Hepatocyte (in vitro differentiated cells): ENCODE measurements around the gene ZNF793. TPM values are rescaled to one million over a fixed set of nuclear protein-coding genes. Genes with fewer than 3 reads are reported as not detected.

Experiments
- DNase-seq: peaks from one replicate; pipeline ENCODE4 v3.0.0-alpha.2; 2016; ENCODE audit warnings: low spot score
- H2AFZ ChIP-seq: fragments of 200-600 bp; sonication (generic); 2 replicates; pipeline ENCODE4 v1.6.0; 2016; ENCODE audit warnings: antibody characterized with exemption, mild to moderate bottlenecking
- H3K27ac ChIP-seq: fragments of 200-600 bp; sonication (generic); 2 replicates; pipeline ENCODE4 v1.5.1; 2016; ENCODE audit warnings: mild to moderate bottlenecking
- H3K27me3 ChIP-seq: fragments of 200-600 bp; sonication (generic); 2 replicates; pipeline ENCODE4 v1.6.1; 2016
- H3K36me3 ChIP-seq: fragments of 200-600 bp; sonication (generic); replicated peaks from 2 replicates; pipeline ENCODE4 v1.5.1; 2016; ENCODE audit warnings: low read depth; ENCODE audit not compliant: insufficient read depth
- H3K4me1 ChIP-seq: fragments of 200-600 bp; sonication (generic); 2 replicates; pipeline ENCODE4 v1.5.1; 2016; ENCODE audit warnings: mild to moderate bottlenecking, moderate library complexity; ENCODE audit not compliant: insufficient read depth
- H3K4me2 ChIP-seq: fragments of 200-600 bp; sonication (generic); 2 replicates; pipeline ENCODE4 v1.6.0; 2016
- H3K4me3 ChIP-seq: fragments of 200-600 bp; sonication (generic); 2 replicates; pipeline ENCODE4 v1.5.1; 2016; ENCODE audit warnings: mild to moderate bottlenecking
- H3K79me2 ChIP-seq: fragments of 200-600 bp; sonication (generic); 2 replicates; pipeline ENCODE4 v1.6.0; 2017; ENCODE audit warnings: mild to moderate bottlenecking
- H3K9me2 ChIP-seq: fragments of 200-600 bp; sonication (generic); replicated peaks from 2 replicates; pipeline ENCODE4 v1.6.0; 2017; ENCODE audit warnings: mild to moderate bottlenecking; ENCODE audit not compliant: insufficient read depth
- H3K9me3 ChIP-seq: fragments of 200-600 bp; sonication (generic); 2 replicates; pipeline ENCODE4 v1.5.1; 2016; ENCODE audit warnings: low read depth, mild to moderate bottlenecking
- H4K20me1 ChIP-seq: fragments of 200-600 bp; sonication (generic); 2 replicates; pipeline ENCODE4 v1.6.0; 2016; ENCODE audit warnings: mild to moderate bottlenecking; ENCODE audit not compliant: insufficient read depth, poor library complexity, severe bottlenecking
- CTCF ChIP-seq: fragments of 200-600 bp; sonication (generic); IDR thresholded peaks from 2 replicates; pipeline ENCODE4 v1.5.1; 2016; ENCODE audit warnings: antibody characterized with exemption, mild to moderate bottlenecking; ENCODE audit not compliant: poor library complexity
- EZH2 ChIP-seq: fragments of 200-600 bp; sonication (generic); IDR thresholded peaks from 2 replicates; pipeline ENCODE4 v1.6.1; 2016; ENCODE audit warnings: antibody characterized with exemption, mild to moderate bottlenecking, borderline replicate concordance
- EZH2phosphoT487 ChIP-seq: fragments of 200-600 bp; sonication (generic); IDR thresholded peaks from one replicate; pipeline ENCODE4 v1.6.1; 2018; ENCODE audit warnings: antibody characterized with exemption, mild to moderate bottlenecking, low read depth, moderate library complexity; ENCODE audit not compliant: unreplicated experiment, severe bottlenecking
- WGBS: methylation state at CpG from one replicate; pipeline ENCODE4 v1.1.6; 2016; ENCODE audit warnings: low lambda C conversion rate; ENCODE audit errors: missing lambda C conversion rate; 5-methylcytosine and 5-hydroxymethylcytosine counted together
- polyA plus RNA-seq: library from polyadenylated mRNA; unstranded; fragments of >200 nt; fragmentation: Nextera tagmentation; extraction: Ambion mirVana; gene quantifications from 2 replicates; pipeline ENCODE4 v1.2.1, GENCODE V29; 2016
- total RNA-seq: library from RNA; depleted of rRNA; stranded (reverse); fragments of >200 nt; gene quantifications from 2 replicates; pipeline ENCODE4 v1.2.3, GENCODE V29; 2014

Gene ZNF793
- total and polyA plus RNA-seq, 2 experiments from 2014 or later, result 5.8 to 6.2 TPM

DNA sequence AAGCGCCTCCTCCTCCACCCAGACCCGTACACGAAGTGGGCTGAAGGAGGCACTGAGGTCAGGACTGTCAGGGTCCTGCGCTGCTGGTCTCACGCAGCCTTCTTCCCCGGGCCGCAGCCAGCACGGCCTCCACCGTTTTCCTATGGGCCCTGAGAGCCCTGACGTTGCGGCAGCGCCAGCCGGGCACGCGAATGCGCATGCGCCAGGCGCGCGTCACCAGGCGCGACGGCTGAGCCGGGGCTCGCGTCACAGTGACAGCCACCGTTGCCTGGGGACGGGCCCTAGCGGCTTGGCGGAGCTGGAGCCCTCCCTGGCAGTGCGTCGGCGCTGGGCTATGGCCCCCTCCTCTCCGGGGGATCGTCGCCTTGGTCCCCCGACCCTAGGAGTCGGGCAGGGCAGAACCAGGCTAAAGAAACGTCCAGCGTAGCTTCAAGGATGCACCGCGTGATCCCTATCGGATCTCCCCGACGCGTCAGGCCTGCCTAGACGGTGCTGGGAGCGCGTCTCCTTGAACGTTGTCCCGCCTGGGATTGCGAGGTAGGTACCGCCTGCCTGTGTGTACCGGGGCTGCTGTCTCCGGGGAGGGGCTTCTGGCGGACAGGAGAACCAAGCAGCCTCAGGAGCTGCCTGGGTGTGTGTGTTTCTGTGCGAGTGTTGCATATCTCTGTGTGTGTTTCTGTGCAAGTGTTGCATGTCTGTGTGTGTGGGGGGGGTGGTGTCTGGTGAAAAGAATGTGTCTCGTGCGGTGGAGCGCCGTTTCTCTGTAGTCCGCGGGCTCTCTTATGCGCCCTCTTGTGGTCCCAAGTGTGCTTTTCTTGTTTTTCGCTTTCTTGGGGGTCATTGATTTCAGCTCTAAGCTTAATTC is 44.6 kb downstream of the ZNF793 start:
- H3K27me3 ChIP-seq, result no peaks in the 10 kb centered on the region
- WGBS, result 96% methylated on average over 42 of the region's 65 CpGs
- TF ChIP-seq EZH2, result no peak
- TF ChIP-seq EZH2phosphoT487, result no peak
- TF ChIP-seq CTCF, result no peak
- H3K36me3 ChIP-seq, result no peaks in the 10 kb centered on the region
- H3K79me2 ChIP-seq, result no peaks in the 10 kb centered on the region
- no peak overlapping the region for H3K27ac ChIP-seq
- H3K9me2 ChIP-seq, result no peaks in the 10 kb centered on the region
- no peaks in the 10 kb centered on the region for H4K20me1 ChIP-seq
- H3K9me3 ChIP-seq, result peaks cover 34% of the 10 kb centered on the region
- no peak overlapping the region for H3K4me3 ChIP-seq
- DNase-seq, result no peak
- H3K4me1 ChIP-seq, result no peaks in the 10 kb centered on the region
- H2AFZ ChIP-seq, result no peak overlapping the region
- H3K4me2 ChIP-seq, result no peak overlapping the region

- peaks cover 21% of the 10 kb centered on the region for H3K36me3 ChIP-seq
- TF ChIP-seq CTCF (no peak), EZH2 (no peak), EZH2phosphoT487 (no peak)
- no peak overlapping the region for H3K4me2 ChIP-seq
- no peak overlapping the region for H3K27ac ChIP-seq
- DNase-seq, result no peak
- no peak overlapping the region for H3K4me3 ChIP-seq
- 95% methylated on average over 3 of the region's 3 CpGs for WGBS
- no peak overlapping the region for H2AFZ ChIP-seq
- H3K4me1 ChIP-seq, result no peaks in the 10 kb centered on the region
- H4K20me1 ChIP-seq, result no peaks in the 10 kb centered on the region
- H3K9me3 ChIP-seq, result peaks cover 68% of the 10 kb centered on the region
- H3K79me2 ChIP-seq, result no peaks in the 10 kb centered on the region
- no peaks in the 10 kb centered on the region for H3K27me3 ChIP-seq
- H3K9me2 ChIP-seq, result no peaks in the 10 kb centered on the region
These were observed 56.8 kb downstream of the ZNF793 start for GRCh38 chr19:37563518-37563917.

DNA sequence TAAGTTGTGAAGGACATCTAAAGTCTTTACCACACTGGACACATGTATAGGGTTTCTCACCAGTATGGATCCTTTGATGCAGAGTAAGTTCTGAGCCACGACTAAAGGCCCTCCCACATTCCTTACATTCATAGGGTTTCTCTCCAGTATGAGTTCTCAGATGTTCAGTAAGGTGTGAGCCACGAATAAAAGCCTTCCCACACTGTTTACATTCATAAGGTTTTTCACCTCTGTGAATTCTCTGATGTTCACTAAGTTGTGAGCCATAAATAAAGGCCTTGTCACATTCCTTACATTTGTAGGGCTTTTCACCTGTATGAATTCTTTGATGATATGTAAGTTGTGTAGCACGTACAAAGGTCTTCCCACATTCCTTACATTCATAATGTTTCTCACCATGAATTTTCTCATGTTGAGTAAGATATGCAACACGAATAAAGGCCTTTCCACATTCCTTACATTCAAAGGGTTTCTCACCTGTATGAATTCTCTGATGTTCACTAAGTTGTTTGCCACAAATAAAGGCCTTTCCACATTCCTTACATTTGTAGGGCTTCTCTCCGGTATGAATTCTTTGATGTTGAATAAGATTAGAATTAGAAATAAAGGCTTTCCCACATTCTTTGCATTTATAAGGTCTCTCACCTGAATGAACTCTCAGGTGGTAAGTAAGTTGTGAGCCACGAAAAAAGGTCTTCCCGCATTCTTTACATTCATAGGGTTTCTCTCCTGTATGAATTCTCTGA is 58.1 kb downstream of the ZNF793 start:
- H3K9me2 ChIP-seq, result no peaks in the 10 kb centered on the region
- no peak overlapping the region for H3K27ac ChIP-seq
- H4K20me1 ChIP-seq, result no peaks in the 10 kb centered on the region
- peaks cover 68% of the 10 kb centered on the region for H3K9me3 ChIP-seq
- H2AFZ ChIP-seq, result no peak overlapping the region
- no peaks in the 10 kb centered on the region for H3K4me1 ChIP-seq
- 94% methylated on average over 7 of the region's 7 CpGs for WGBS
- no peak for TF ChIP-seq EZH2phosphoT487
- TF ChIP-seq CTCF, result no peak
- TF ChIP-seq EZH2, result no peak
- H3K79me2 ChIP-seq, result no peaks in the 10 kb centered on the region
- H3K4me2 ChIP-seq, result no peak overlapping the region
- DNase-seq, result no peak
- peaks cover 21% of the 10 kb centered on the region for H3K36me3 ChIP-seq
- no peaks in the 10 kb centered on the region for H3K27me3 ChIP-seq
- no peak overlapping the region for H3K4me3 ChIP-seq
